Measurements from ENCODE around the gene BCL2L1.

BCL2L1 gene

DNA sequence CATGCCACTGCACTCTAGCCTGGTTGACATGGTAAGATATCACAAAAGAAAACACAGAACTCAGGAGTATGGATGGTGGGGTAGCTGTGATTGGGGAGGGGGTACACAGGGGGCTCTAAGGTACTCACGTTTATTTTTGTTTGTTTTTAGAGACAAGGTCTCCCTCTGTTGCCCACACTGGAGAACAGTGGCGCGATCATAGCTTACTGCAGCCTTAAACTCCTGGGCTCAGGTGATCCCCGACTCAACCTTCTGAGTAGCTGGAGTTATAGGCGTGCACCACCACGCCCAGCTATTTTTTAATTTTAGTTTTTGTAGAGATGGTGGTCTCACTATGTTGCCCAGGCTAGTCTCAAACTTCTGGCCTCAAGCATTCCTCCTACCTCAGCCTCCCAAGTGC is 29.3 kb downstream of the BCL2L1 start:
- no peak for TF ChIP-seq CTCF (IDR thresholded peaks at IDR 0.05; ENCODE audit: unreplicated experiment in 3 of 3)
- H3K4me3 Mint-ChIP-seq = no peak overlapping the region
- H3K27me3 Mint-ChIP-seq (ENCODE audit: low read depth) = no peaks in the 10 kb centered on the region
- peaks cover 24% of the 10 kb centered on the region for H3K36me3 Mint-ChIP-seq (ENCODE audit: low read depth)
- H3K9me3 Mint-ChIP-seq = no peaks in the 10 kb centered on the region
- peaks cover 46% of the 10 kb centered on the region for H3K4me1 Mint-ChIP-seq
- H3K27ac Mint-ChIP-seq = peak overlapping the region in 1 of 3 experiments; percentile 69

DNA sequence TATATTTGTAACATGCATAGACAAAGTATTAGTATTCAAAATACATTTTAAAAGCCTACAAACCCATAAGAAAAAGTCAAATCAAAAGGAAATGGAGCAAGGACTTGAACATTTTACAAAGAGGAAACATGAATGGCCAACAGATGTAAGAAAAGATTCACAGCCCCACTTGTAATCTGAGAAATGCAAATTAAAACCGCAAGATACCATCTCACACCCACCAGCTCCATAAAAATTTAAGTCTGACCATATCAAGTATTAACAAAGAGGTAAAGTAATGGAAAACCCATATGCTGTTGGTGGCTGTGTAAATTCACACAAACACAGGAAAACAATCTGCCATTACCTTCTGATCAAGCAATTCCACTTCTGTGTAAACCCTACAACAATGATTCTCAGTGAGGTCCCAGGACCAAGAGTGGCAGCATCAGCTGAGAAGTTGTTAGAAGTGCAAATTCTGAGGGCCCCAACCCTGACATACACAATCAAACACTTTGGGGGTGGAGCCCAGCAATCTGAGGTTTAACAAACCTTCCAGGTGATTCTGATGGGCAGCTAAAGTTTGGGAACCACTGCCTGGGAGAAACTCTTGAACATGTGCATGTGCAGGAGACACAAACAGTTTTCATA is 30.9 kb downstream of the BCL2L1 start:
- Mint-ChIP-seq H3K27ac (peak overlapping the region; percentile 77 to 89 (median 79)), H3K4me3 (peak overlapping the region in 2 of 3 experiments; percentile 24 to 36), H3K27me3 (ENCODE audit: low read depth) (no peaks in the 10 kb centered on the region), H3K36me3 (ENCODE audit: low read depth) (peaks cover 30% of the 10 kb centered on the region), H3K9me3 (no peaks in the 10 kb centered on the region), H3K4me1 (peaks cover 40% of the 10 kb centered on the region)
- no peak for TF ChIP-seq CTCF (IDR thresholded peaks at IDR 0.05; ENCODE audit: unreplicated experiment in 3 of 3)

DNA sequence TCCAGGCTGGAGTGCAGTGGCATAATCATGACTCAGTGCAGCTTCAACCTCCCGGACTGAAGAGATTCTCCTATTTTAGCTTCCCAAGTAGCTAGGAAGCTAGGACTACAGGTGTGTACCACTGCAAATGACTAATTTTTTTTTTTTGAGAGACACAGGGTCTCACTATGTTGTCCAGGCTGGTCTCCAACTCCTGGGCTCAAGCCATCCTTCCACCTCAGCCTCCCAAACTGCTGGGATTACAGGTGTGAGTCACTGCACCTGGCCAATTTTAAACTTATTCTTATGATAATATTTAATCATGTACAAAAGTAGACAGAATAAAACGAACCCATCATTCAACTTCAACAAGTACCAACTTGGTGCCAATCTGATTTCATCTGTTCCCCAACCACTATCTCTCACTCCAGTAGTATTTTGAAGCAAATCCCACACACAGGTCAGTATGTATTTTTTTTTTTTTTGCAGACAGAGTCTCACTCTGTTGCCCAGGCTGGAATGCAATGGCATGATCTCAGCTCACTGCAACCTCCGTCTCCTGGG is 32.5 kb downstream of the BCL2L1 start:
- no peaks in the 10 kb centered on the region for H3K27me3 Mint-ChIP-seq (ENCODE audit: low read depth)
- H3K4me3 Mint-ChIP-seq = no peak overlapping the region
- peaks cover 42% of the 10 kb centered on the region for H3K36me3 Mint-ChIP-seq (ENCODE audit: low read depth)

DNA sequence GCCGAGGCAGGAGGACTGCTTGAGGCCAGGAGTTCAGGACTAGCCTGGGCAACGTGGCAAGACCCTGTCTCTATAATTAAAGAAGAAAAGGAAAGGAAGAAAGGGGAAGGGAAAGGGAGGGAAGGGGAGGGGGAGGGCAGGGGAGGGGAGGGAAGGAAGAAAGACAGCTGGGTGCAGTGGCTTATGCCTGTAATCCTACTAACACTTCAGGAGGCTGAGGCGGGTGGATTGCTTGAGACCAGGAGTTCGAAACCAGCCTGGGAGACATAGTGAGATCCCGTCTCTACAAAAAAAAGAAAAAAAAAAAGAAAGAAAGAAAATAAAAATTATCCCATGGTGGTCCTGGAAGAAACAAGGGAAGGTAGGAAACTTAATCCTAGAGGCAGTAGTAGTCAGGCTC is 33.5 kb downstream of the BCL2L1 start:
- Mint-ChIP-seq H3K27me3 (ENCODE audit: low read depth) (no peaks in the 10 kb centered on the region), H3K4me1 (peaks cover 29% of the 10 kb centered on the region), H3K36me3 (ENCODE audit: low read depth) (peaks cover 46% of the 10 kb centered on the region), H3K9me3 (no peaks in the 10 kb centered on the region), H3K4me3 (no peak overlapping the region), H3K27ac (no peak overlapping the region)
- TF ChIP-seq CTCF (IDR thresholded peaks at IDR 0.05; ENCODE audit: unreplicated experiment in 3 of 3) = no peak

More for the DNA sequence above, 32.5 kb downstream of the BCL2L1 start:
- no peak for TF ChIP-seq CTCF (IDR thresholded peaks at IDR 0.05; ENCODE audit: unreplicated experiment in 3 of 3)
- Mint-ChIP-seq H3K27ac (no peak overlapping the region), H3K9me3 (no peaks in the 10 kb centered on the region), H3K4me1 (peaks cover 39% of the 10 kb centered on the region)

- no peak for TF ChIP-seq CTCF (IDR thresholded peaks at IDR 0.05; ENCODE audit: unreplicated experiment in 3 of 3)
- Mint-ChIP-seq H3K4me3 (no peak overlapping the region), H3K27me3 (ENCODE audit: low read depth) (no peaks in the 10 kb centered on the region), H3K36me3 (ENCODE audit: low read depth) (peaks cover 50% of the 10 kb centered on the region), H3K9me3 (no peaks in the 10 kb centered on the region), H3K27ac (no peak overlapping the region), H3K4me1 (peaks cover 24% of the 10 kb centered on the region)
These were observed 34.9 kb downstream of the BCL2L1 start for GRCh38 chr20:31687777-31688176.

Data from nephron (organoid).